Breast epithelium (tissue), 4 donors: ENCODE measurements around the gene HDAC6. TPM values are rescaled to one million over a fixed set of nuclear protein-coding genes. Genes with fewer than 3 reads are reported as not detected.

Experiments used
- DNase-seq, 2 donors: peaks; one replicate each; pipeline ENCODE4 v3.0.0-alpha.2; 2019; ENCODE audit warnings: low spot score in 2 of 2
- H3K27ac ChIP-seq, 2 donors: fragments of 200-600 bp; sonication (generic) in 1 of 2; one replicate each; pipeline ENCODE4 v1.5.1; 2016 to 2019; ENCODE audit warnings: mild to moderate bottlenecking in 1 of 2
- H3K27me3 ChIP-seq, 2 donors: fragments of 200-600 bp; sonication (generic) in 1 of 2; one replicate each; pipeline versions ENCODE4 v1.5.1 to v1.6.0; 2017 to 2019; ENCODE audit warnings: control low read depth in 1 of 2, mild to moderate bottlenecking in 1 of 2
- H3K36me3 ChIP-seq: fragments of 200-600 bp; one replicate; pipeline ENCODE4 v1.5.1; 2019
- H3K4me1 ChIP-seq, 2 donors: fragments of 200-600 bp; sonication (generic); one replicate each; pipeline ENCODE4 v1.5.1; 2016 to 2019; ENCODE audit warnings: control low read depth in 1 of 2
- H3K4me3 ChIP-seq, 3 donors: fragments of 200-600 bp; sonication (generic); 1 replicate in 2 of 3; 2 replicates in 1 of 3; pipeline ENCODE4 v1.5.1; 2016 to 2019; ENCODE audit warnings: mild to moderate bottlenecking in 3 of 3, moderate library complexity in 2 of 3
- H3K9me3 ChIP-seq, 2 donors: fragments of 200-600 bp; sonication (generic) in 1 of 2; one replicate each; pipeline ENCODE4 v1.5.1; 2016 to 2019; ENCODE audit warnings: control low read depth in 1 of 2
- POLR2A ChIP-seq: fragments of 450-650 bp; IDR thresholded peaks from one replicate; pipeline ENCODE4 v1.6.1; 2016; ENCODE audit warnings: antibody characterized with exemption, mild to moderate bottlenecking, moderate library complexity
- POLR2AphosphoS5 ChIP-seq, 3 donors: sonication (generic); formaldehyde crosslinking; IDR thresholded peaks; one replicate each; pipeline ENCODE4 v1.6.1; 2017; ENCODE audit warnings: antibody characterized with exemption in 3 of 3
- intact Hi-C: fragments of 100-400 bp; cut with DNase I; formaldehyde crosslinking; loops from one replicate; pipeline ENCODE4 v1.15.1; 2023; ENCODE audit warnings: low total_unique reads
- total RNA-seq, 3 donors: library from RNA; depleted of rRNA; stranded (reverse); fragments of >200 nt; gene quantifications; one replicate each; pipeline ENCODE4 v1.1.0, GENCODE V29; 2016
- TF ChIP-seq, protein P1 (sequence below), 3 donors: fragments of 450-650 bp; IDR thresholded peaks; one replicate each; pipeline ENCODE4 v1.5.1; 2016 to 2017; ENCODE audit warnings: antibody characterized with exemption in 3 of 3, mild to moderate bottlenecking in 3 of 3, moderate library complexity in 3 of 3

HDAC6 gene
- total RNA-seq, 3 donors from 2014 or later, result 78.2 to 86.2 (median 84.3) TPM

DNA sequence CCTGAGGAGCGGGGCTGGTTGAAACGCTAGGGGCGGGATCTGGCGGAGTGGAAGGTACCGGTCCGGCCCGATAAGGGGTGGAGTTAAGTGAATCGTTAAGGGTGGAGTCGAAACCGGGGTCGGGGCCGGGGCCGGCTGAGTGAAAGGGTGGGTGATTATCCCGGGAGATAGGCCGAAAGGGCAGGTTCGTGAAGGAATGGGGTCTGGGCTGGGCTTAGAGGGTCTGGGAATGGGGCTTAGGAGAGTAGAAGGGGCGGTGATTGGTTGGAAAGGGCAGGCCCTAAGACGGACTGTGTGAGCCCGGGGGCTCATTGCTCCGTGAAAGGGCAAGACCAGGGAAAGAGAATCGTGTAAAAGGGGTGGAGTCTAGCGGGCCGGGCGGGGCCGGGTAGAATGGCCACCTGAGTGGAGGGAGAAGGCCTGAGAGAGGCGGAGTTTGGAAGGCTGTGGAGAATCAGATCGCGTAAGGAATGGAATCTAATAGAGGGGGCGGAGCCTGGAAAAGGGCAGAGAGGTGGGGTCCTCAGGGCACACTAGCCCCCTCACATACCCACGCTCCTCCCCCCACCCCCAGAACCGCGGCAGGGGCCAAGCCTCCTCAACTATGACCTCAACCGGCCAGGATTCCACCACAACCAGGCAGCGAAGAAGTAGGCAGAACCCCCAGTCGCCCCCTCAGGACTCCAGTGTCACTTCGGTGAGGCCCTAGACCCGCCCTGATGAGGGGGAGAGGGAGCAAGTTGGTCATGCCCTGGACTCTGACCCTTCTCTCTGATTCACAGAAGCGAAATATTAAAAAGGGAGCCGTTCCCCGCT is 430 bp downstream of the HDAC6 start:
- Histone ChIP-seq H3K9me3 (no peaks in the 10 kb centered on the region), H3K4me3 (peak overlapping the region; percentile 54 to 73 (median 55)), H3K36me3 (no peaks in the 10 kb centered on the region), H3K4me1 (no peaks in the 10 kb centered on the region), H3K27me3 (peaks cover 0 to 16% of the 10 kb centered on the region in 2 donors), H3K27ac (peak overlapping the region; percentile 93 to 97)
- intact Hi-C loops, result no loop called here
- DNase-seq, result peak; percentile 82 to 91
- TF ChIP-seq POLR2AphosphoS5 (IDR thresholded peaks at IDR 0.05) (peak in 2 of 3 donors; percentile 23 to 45), POLR2A (peak; percentile 65)
- TF ChIP-seq, protein P1, sequence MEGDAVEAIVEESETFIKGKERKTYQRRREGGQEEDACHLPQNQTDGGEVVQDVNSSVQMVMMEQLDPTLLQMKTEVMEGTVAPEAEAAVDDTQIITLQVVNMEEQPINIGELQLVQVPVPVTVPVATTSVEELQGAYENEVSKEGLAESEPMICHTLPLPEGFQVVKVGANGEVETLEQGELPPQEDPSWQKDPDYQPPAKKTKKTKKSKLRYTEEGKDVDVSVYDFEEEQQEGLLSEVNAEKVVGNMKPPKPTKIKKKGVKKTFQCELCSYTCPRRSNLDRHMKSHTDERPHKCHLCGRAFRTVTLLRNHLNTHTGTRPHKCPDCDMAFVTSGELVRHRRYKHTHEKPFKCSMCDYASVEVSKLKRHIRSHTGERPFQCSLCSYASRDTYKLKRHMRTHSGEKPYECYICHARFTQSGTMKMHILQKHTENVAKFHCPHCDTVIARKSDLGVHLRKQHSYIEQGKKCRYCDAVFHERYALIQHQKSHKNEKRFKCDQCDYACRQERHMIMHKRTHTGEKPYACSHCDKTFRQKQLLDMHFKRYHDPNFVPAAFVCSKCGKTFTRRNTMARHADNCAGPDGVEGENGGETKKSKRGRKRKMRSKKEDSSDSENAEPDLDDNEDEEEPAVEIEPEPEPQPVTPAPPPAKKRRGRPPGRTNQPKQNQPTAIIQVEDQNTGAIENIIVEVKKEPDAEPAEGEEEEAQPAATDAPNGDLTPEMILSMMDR (IDR thresholded peaks at IDR 0.05), result no peak

DNA sequence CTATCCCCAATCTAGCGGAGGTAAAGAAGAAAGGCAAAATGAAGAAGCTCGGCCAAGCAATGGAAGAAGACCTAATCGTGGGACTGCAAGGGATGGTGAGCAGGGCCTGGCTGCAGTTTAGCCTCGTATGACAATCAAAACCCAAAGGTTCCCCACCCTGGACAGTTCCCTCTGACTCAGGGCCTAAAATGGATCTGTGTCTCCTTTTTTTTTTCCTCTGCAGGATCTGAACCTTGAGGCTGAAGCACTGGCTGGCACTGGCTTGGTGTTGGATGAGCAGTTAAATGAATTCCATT is 986 bp downstream of the HDAC6 start:
- Histone ChIP-seq H3K9me3 (no peaks in the 10 kb centered on the region), H3K27ac (peak overlapping the region; percentile 93 to 97), H3K4me3 (peak overlapping the region; percentile 54 to 73 (median 55)), H3K4me1 (no peaks in the 10 kb centered on the region), H3K27me3 (peaks cover 0 to 15% of the 10 kb centered on the region in 2 donors), H3K36me3 (no peaks in the 10 kb centered on the region)
- TF ChIP-seq POLR2AphosphoS5 (IDR thresholded peaks at IDR 0.05) (no peak), POLR2A (no peak)
- TF ChIP-seq, protein P1 (IDR thresholded peaks at IDR 0.05), result no peak
- DNase-seq, result no peak
- intact Hi-C loops, result no loop called here

DNA sequence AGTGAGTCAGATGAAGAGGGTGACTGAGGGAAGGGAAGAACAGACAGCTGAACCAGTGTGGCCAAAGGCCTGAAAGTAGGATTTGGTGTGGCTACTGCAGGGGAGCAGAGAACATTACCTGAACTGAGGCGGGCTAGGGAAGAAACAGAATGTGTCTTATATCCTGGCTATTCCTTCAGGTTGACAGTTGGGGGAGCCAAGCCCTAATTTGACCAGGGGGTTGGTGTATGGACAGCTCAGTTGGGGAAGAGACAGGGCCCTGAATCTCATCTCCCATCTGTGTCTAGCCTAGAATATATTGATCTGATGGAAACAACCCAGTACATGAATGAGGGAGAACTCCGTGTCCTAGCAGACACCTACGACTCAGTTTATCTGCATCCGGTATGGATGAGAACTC is 4.2 kb downstream of the HDAC6 start:
- Histone ChIP-seq H3K36me3 (no peaks in the 10 kb centered on the region), H3K27me3 (peaks cover 0 to 7% of the 10 kb centered on the region in 2 donors), H3K4me3 (no peak overlapping the region), H3K27ac (no peak overlapping the region), H3K9me3 (no peaks in the 10 kb centered on the region), H3K4me1 (no peaks in the 10 kb centered on the region)
- no peak for TF ChIP-seq POLR2AphosphoS5 (IDR thresholded peaks at IDR 0.05)
- TF ChIP-seq POLR2A, result no peak
- TF ChIP-seq, protein P1 (IDR thresholded peaks at IDR 0.05), result no peak
- no peak for DNase-seq
- intact Hi-C loops, result no loop called here

DNA sequence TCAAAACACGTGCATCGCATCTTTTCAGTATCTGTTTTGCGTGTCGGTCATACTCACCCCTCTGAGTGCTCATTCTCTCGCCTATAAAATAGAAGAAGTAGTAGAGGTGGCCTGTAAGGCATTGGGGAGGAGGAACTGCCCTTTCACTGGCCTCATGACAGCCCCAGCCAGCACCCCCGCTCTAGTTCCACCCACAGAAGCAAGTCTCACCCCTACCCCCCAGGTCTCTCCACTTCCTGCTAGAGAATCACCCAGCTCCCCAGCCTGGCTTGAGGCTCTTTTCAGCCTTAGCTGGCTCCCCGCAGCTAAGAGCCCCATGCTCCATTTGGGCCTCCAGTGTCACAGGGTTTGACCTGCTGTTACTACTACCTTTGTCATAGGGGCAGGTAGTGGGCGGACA is 11.8 kb downstream of the HDAC6 start:
- Histone ChIP-seq H3K9me3 (no peaks in the 10 kb centered on the region), H3K36me3 (no peaks in the 10 kb centered on the region), H3K4me1 (no peaks in the 10 kb centered on the region), H3K4me3 (no peak overlapping the region), H3K27me3 (peaks cover 0 to 38% of the 10 kb centered on the region in 2 donors), H3K27ac (no peak overlapping the region)
- no peak for TF ChIP-seq POLR2AphosphoS5 (IDR thresholded peaks at IDR 0.05)
- no peak for TF ChIP-seq POLR2A
- TF ChIP-seq, protein P1 (IDR thresholded peaks at IDR 0.05), result no peak
- DNase-seq, result no peak
- intact Hi-C loops, result no loop called here

DNA sequence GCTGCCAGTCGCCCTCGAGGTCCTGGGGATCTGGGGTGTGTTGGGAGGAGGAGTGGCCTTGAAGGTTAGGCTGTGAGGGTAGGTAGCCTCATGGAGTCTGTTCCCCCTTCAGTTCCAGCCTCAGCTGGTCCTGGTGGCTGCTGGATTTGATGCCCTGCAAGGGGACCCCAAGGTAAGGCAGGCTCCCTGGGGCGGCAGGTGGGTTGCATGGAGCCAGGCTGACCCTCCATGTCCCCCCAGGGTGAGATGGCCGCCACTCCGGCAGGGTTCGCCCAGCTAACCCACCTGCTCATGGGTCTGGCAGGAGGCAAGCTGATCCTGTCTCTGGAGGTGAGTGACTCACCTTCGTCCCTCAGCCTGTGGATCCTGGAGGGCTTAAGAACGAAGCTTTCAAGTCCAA is 12.9 kb downstream of the HDAC6 start:
- no peaks in the 10 kb centered on the region for H3K4me1 ChIP-seq
- H3K27ac ChIP-seq, result no peak overlapping the region
- no peak for TF ChIP-seq POLR2AphosphoS5 (IDR thresholded peaks at IDR 0.05)
- TF ChIP-seq, protein P1 (IDR thresholded peaks at IDR 0.05), result no peak
- no peak for TF ChIP-seq POLR2A
- H3K27me3 ChIP-seq, result peaks cover 0 to 39% of the 10 kb centered on the region in 2 donors
- no peaks in the 10 kb centered on the region for H3K9me3 ChIP-seq
- H3K4me3 ChIP-seq, result no peak overlapping the region
- DNase-seq, result no peak
- intact Hi-C loops, result loop anchor here (5.0 kb wide), 1 partner anchor 657 kb away; no protein-coding TSS in a partner anchor
- no peaks in the 10 kb centered on the region for H3K36me3 ChIP-seq
